Measurements from ENCODE around the gene B4GALT5.

GRCh38 chr20:49635166-49635565 lies 78.5 kb downstream of the B4GALT5 start:
- TF ChIP-seq CTCF (IDR thresholded peaks at IDR 0.05), result no peak
- no peak for TF ChIP-seq POLR2A (IDR thresholded peaks at IDR 0.05)
